Lung (tissue), 12 donors: ENCODE measurements around the gene HSD17B8. TPM values are rescaled to one million over a fixed set of nuclear protein-coding genes. Genes with fewer than 3 reads are reported as not detected.
A peak's percentile ranks its signal among the peaks of the same experiment; 100 is the strongest.

Experiments
- ATAC-seq: fragments of 200-7000 bp; cut with Tn5 transposase; one replicate; pipeline ENCODE4 v1.9.1; 2020; ENCODE audit warnings: moderate number of reproducible peaks; ENCODE audit not compliant: insufficient read depth, low FRiP score
- DNase-seq, 3 donors: peaks; one replicate each; pipeline ENCODE4 v3.0.0-alpha.2; 2013 to 2017
- H3K27ac ChIP-seq, 2 donors: one replicate each; pipeline ENCODE4 v1.5.1; 2013; ENCODE audit warnings: mild to moderate bottlenecking in 2 of 2, moderate library complexity in 2 of 2, control low read depth in 1 of 2, inconsistent platforms in 1 of 2, low read depth in 1 of 2, low read length in 1 of 2
- H3K27me3 ChIP-seq, 3 donors: one replicate each; pipeline ENCODE4 v1.5.1; 2013; ENCODE audit warnings: low read length in 2 of 3; ENCODE audit not compliant: control insufficient read depth in 3 of 3, insufficient read depth in 3 of 3
- H3K36me3 ChIP-seq, 4 donors: one replicate each; pipeline ENCODE4 v1.5.1; 2013; ENCODE audit warnings: low read length in 4 of 4, mild to moderate bottlenecking in 1 of 4, moderate library complexity in 1 of 4; ENCODE audit not compliant: control insufficient read depth in 4 of 4, insufficient read depth in 4 of 4
- H3K4me1 ChIP-seq, 5 donors: one replicate each; pipeline ENCODE4 v1.5.1; 2013; ENCODE audit warnings: low read length in 5 of 5, mild to moderate bottlenecking in 2 of 5, moderate library complexity in 1 of 5; ENCODE audit not compliant: control insufficient read depth in 5 of 5, insufficient read depth in 5 of 5
- H3K4me3 ChIP-seq: one replicate; pipeline ENCODE4 v1.5.1; 2013; ENCODE audit warnings: mild to moderate bottlenecking, control low read depth, moderate library complexity
- H3K9ac ChIP-seq, 2 donors: one replicate each; pipeline ENCODE4 v1.5.1; 2013; ENCODE audit warnings: low read length in 2 of 2, control low read depth in 1 of 2; ENCODE audit not compliant: insufficient read depth in 1 of 2
- H3K9me3 ChIP-seq, 4 donors: one replicate each; pipeline ENCODE4 v1.5.1; 2013; ENCODE audit warnings: low read length in 3 of 4, mild to moderate bottlenecking in 1 of 4, moderate library complexity in 1 of 4; ENCODE audit not compliant: control insufficient read depth in 4 of 4, insufficient read depth in 3 of 4
- CTCF ChIP-seq: IDR thresholded peaks from 2 replicates; pipeline ENCODE4 v1.5.1; 2012; ENCODE audit warnings: mild to moderate bottlenecking; ENCODE audit errors: control extremely low read depth, extremely low read depth
- WGBS, 2 donors: extraction: QIAGEN DNeasy Blood & Tissue Kit; methylation state at CpG; one replicate each; pipeline ENCODE4 v1.1.7; 2013; 5-methylcytosine and 5-hydroxymethylcytosine counted together
- polyA plus RNA-seq, 2 donors: library from polyadenylated mRNA; stranded (reverse); fragments of 200-250 nt; gene quantifications; one replicate each; pipeline ENCODE4 v1.2.1, GENCODE V29; 2013
- total RNA-seq, 2 donors: library from RNA; depleted of rRNA in 1 of 2; stranded (reverse); fragments of >200 nt in 1 of 2; gene quantifications; one replicate each; pipeline ENCODE4 v1.2.1, GENCODE V29; 2014 to 2021
- donor health status: control.
- donor health status: control.
- donor health status: Bipolar disorder and iron deficiency.
- donor health status: healthy.
- donor health status: DM: yes; HTN: yes; CAD: no.

Gene HSD17B8
- total and polyA plus RNA-seq, 4 donors: 19.0 to 22.7 (median 19.7) TPM

GRCh38 chr6:33212857-33213165 lies 8.4 kb downstream of the HSD17B8 start:
- ATAC-seq: no peak
- DNase-seq: no peak
- H3K27ac ChIP-seq: no peak overlapping the region
- no peak for TF ChIP-seq CTCF
- no peaks in the 10 kb centered on the region for H3K9me3 ChIP-seq
- no peaks in the 10 kb centered on the region for H3K27me3 ChIP-seq
- WGBS, 2 donors: 6 to 10% methylated on average over 6 of the region's 6 CpGs
- peaks cover 0 to 17% (median 6%) of the 10 kb centered on the region in 4 donors for H3K36me3 ChIP-seq
- peaks cover 3 to 34% (median 9%) of the 10 kb centered on the region in 5 donors for H3K4me1 ChIP-seq
- H3K9ac ChIP-seq: peak overlapping the region in 1 of 2 donors; percentile 50
- no peak overlapping the region for H3K4me3 ChIP-seq

- peak in 2 of 3 donors; percentile 48 to 50 for DNase-seq
- Histone ChIP-seq H3K4me3 (no peak overlapping the region), H3K27ac (no peak overlapping the region), H3K4me1 (peaks cover 3 to 34% (median 9%) of the 10 kb centered on the region in 5 donors), H3K9ac (peak overlapping the region in 1 of 2 donors; percentile 50), H3K9me3 (no peaks in the 10 kb centered on the region), H3K27me3 (no peaks in the 10 kb centered on the region), H3K36me3 (peaks cover 0 to 17% (median 6%) of the 10 kb centered on the region in 4 donors)
- WGBS, 2 donors: 1% methylated on average over 38 to 43 of the region's 43 CpGs
- TF ChIP-seq CTCF: no peak
- peak; percentile 35 for ATAC-seq
Measured at GRCh38 chr6:33213166-33213988, 8.9 kb downstream of the HSD17B8 start.

GRCh38 chr6:33213989-33214335 lies 9.5 kb downstream of the HSD17B8 start:
- no peaks in the 10 kb centered on the region for H3K27me3 ChIP-seq
- WGBS, 2 donors: 19 to 25% methylated on average over 7 to 9 of the region's 9 CpGs
- no peak overlapping the region for H3K27ac ChIP-seq
- peaks cover 0 to 17% (median 6%) of the 10 kb centered on the region in 4 donors for H3K36me3 ChIP-seq
- H3K9ac ChIP-seq: no peak overlapping the region
- no peak overlapping the region for H3K4me3 ChIP-seq
- DNase-seq (no peak), ATAC-seq (no peak)
- H3K9me3 ChIP-seq: no peaks in the 10 kb centered on the region
- TF ChIP-seq CTCF: no peak
- H3K4me1 ChIP-seq: peaks cover 3 to 31% (median 9%) of the 10 kb centered on the region in 5 donors
